Ascending aorta (tissue), 2 donors: ENCODE data around the gene SRGAP3. TPM values are rescaled to one million over a fixed set of nuclear protein-coding genes. Genes with fewer than 3 reads are reported as not detected.

Source experiments
- DNase-seq, 2 donors: peaks; one replicate each; pipeline ENCODE4 v3.0.0-alpha.2; 2019; ENCODE audit warnings: low spot score in 2 of 2
- H3K27ac ChIP-seq, 2 donors: fragments of 200-600 bp; sonication (generic); one replicate each; pipeline ENCODE4 v1.5.1; 2016 to 2017; ENCODE audit warnings: mild to moderate bottlenecking in 1 of 2
- H3K27me3 ChIP-seq: fragments of 200-600 bp; sonication (generic); one replicate; pipeline ENCODE4 v1.5.1; 2017
- H3K36me3 ChIP-seq, 2 donors: fragments of 200-600 bp; sonication (generic); one replicate each; pipeline ENCODE4 v1.5.1; 2016
- H3K4me1 ChIP-seq, 2 donors: fragments of 200-600 bp; sonication (generic); one replicate each; pipeline ENCODE4 v1.5.1; 2016 to 2017; ENCODE audit warnings: mild to moderate bottlenecking in 1 of 2
- H3K4me3 ChIP-seq, 2 donors: fragments of 200-600 bp; sonication (generic); one replicate each; pipeline ENCODE4 v1.5.1; 2016 to 2017; ENCODE audit warnings: mild to moderate bottlenecking in 1 of 2
- H3K9me3 ChIP-seq, 2 donors: fragments of 200-600 bp; sonication (generic); one replicate each; pipeline ENCODE4 v1.5.1; 2016
- intact Hi-C: fragments of 100-400 bp; cut with DNase I; formaldehyde crosslinking; loops from one replicate; pipeline ENCODE4 v1.15.1; 2023
- total RNA-seq: library from RNA; depleted of rRNA; stranded (reverse); fragments of >200 nt; gene quantifications from one replicate; pipeline ENCODE4 v1.1.0, GENCODE V29; 2016
- TF ChIP-seq, protein P1 (sequence below), 3 experiments: fragments of 200-600 bp in 2 of 3; fragments of 450-650 bp in 1 of 3; sonication (generic) in 2 of 3; IDR thresholded peaks; one replicate each; pipeline ENCODE4 v1.5.1; 2016 to 2019; ENCODE audit warnings: antibody characterized with exemption in 3 of 3, mild to moderate bottlenecking in 1 of 3, moderate library complexity in 1 of 3

The SRGAP3 gene
- total RNA-seq, 1 donor from 2014 or later: 1.6 TPM

DNA sequence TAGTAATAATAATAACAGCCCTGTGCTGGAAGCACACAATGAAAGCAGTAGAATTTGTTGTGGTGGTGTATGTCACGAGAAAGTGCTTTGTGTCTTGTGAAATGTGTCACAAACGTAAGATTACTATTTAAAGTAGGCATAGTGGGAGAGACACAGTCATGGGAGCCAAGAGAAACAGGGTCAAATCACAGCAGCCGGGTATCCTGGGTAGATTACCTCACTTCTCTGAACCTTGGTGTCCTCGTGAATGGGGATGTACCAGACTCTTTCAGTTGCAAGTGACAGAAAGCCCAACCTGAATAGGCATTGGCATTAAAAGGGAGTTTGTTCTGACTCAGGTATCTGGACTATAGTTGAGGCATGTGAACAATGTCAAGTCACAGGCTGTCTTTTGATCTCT lies 29.1 kb upstream of the SRGAP3 start:
- intact Hi-C loops: no loop called here
- H3K9me3 ChIP-seq: no peaks in the 10 kb centered on the region

DNA sequence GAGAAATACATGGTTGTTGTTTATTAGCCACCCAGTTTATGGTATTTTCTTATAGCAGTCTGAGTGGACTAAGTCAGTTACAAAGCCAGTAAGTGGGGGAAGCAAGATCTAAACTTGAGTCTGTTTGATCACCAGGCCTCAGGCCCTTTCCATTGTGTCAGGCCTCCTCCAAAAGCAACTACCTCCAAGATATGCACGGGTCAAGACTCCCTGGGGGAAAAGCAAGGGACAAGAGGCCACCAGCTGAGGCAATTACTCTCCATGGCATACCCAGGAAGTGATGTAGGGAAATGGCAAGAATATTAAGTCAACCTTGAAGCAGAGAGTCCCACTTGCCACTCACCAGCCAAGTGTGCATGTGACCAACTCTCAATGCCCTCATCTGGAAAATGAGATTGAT lies 28.6 kb upstream of the SRGAP3 start:
- intact Hi-C loops: no loop called here
- Histone ChIP-seq H3K27ac (no peak overlapping the region), H3K4me3 (no peak overlapping the region), H3K36me3 (no peaks in the 10 kb centered on the region), H3K4me1 (no peaks in the 10 kb centered on the region), H3K27me3 (no peaks in the 10 kb centered on the region), H3K9me3 (no peaks in the 10 kb centered on the region)
- no peak for DNase-seq
- TF ChIP-seq, protein P1, sequence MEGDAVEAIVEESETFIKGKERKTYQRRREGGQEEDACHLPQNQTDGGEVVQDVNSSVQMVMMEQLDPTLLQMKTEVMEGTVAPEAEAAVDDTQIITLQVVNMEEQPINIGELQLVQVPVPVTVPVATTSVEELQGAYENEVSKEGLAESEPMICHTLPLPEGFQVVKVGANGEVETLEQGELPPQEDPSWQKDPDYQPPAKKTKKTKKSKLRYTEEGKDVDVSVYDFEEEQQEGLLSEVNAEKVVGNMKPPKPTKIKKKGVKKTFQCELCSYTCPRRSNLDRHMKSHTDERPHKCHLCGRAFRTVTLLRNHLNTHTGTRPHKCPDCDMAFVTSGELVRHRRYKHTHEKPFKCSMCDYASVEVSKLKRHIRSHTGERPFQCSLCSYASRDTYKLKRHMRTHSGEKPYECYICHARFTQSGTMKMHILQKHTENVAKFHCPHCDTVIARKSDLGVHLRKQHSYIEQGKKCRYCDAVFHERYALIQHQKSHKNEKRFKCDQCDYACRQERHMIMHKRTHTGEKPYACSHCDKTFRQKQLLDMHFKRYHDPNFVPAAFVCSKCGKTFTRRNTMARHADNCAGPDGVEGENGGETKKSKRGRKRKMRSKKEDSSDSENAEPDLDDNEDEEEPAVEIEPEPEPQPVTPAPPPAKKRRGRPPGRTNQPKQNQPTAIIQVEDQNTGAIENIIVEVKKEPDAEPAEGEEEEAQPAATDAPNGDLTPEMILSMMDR (IDR thresholded peaks at IDR 0.05): no peak

More for the DNA sequence above, 29.1 kb upstream of the SRGAP3 start:
- no peak overlapping the region for H3K27ac ChIP-seq
- H3K4me3 ChIP-seq: no peak overlapping the region
- DNase-seq: no peak
- TF ChIP-seq, protein P1 (IDR thresholded peaks at IDR 0.05): no peak
- H3K27me3 ChIP-seq: no peaks in the 10 kb centered on the region
- no peaks in the 10 kb centered on the region for H3K4me1 ChIP-seq
- no peaks in the 10 kb centered on the region for H3K36me3 ChIP-seq

DNA sequence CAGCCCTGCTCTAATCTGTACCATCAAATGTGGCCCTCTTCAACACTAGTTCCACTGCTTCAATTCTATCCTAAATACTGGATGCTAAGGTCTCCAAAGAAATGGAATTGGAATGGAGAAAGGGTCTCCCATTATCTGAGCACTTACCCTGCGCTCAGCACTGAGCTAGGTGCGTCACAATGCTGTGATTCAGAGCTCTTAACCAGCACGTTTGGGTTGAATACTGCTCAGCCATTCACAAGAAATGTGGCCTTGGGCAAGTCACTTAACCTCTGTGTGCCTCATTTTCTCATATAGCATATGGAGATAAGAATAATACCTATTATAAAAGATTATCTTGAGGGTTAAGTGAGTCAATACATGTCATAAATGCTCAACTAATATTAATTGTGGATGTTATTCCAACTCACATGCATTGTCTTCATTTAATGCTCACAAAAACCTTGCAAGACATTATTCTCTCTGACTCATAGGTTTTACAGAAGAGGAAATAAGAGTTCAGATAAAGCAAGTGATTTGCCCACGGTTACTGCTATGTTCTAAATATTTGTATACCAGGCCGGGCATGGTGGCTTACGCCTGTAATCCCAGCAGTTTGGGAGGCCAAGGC lies 27.4 kb upstream of the SRGAP3 start:
- no peak overlapping the region for H3K27ac ChIP-seq

DNA sequence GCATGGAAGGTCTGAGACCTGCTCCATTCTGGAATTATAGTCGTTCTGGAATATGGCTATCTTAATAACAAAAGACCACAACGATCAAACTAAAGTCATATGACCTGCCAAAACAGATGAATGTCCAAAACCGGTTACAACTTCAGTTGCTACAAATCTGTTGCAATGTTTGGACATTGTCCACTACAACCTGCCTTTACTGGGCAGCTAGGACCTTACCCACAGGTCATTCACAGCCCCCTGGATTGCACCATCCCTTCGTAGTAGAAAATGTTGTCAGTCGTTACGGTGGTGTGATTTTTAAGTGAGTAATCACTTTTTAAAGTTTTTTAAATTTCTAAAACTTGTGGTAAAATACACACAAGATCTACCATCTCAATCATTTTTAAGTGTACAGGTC lies 22.5 kb upstream of the SRGAP3 start:
- no peak overlapping the region for H3K4me3 ChIP-seq
- no peak for DNase-seq
- no peak overlapping the region for H3K27ac ChIP-seq
- H3K4me1 ChIP-seq: no peaks in the 10 kb centered on the region
- intact Hi-C loops: no loop called here
- no peaks in the 10 kb centered on the region for H3K9me3 ChIP-seq
- TF ChIP-seq, protein P1 (IDR thresholded peaks at IDR 0.05): no peak
- no peaks in the 10 kb centered on the region for H3K27me3 ChIP-seq
- no peaks in the 10 kb centered on the region for H3K36me3 ChIP-seq

More for the DNA sequence above, 27.4 kb upstream of the SRGAP3 start:
- Histone ChIP-seq H3K9me3 (no peaks in the 10 kb centered on the region), H3K27me3 (no peaks in the 10 kb centered on the region), H3K4me1 (no peaks in the 10 kb centered on the region), H3K36me3 (no peaks in the 10 kb centered on the region), H3K4me3 (no peak overlapping the region)
- DNase-seq: no peak
- intact Hi-C loops: no loop called here
- TF ChIP-seq, protein P1 (IDR thresholded peaks at IDR 0.05): no peak

DNA sequence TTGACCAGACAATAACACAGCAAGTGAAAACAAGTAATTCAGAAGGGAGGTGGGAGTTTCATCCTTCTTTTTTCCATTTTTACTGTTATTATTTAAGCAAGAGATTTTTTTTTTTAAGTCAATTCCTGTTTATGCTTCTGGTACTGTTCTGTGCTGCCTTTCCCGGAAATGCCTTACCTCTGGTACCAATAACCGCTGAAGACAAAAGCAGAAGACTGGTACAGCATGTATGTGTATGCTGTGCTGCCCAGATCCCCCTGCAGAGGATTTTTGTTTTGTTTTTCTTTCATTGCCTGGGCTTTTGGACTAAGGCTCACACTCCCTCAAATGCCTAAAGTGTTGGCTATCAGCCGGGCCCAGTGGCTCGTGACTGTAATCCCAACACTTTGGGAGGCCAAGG lies 21.3 kb upstream of the SRGAP3 start:
- DNase-seq: no peak
- H3K9me3 ChIP-seq: no peaks in the 10 kb centered on the region
- no peaks in the 10 kb centered on the region for H3K27me3 ChIP-seq
- H3K4me1 ChIP-seq: no peaks in the 10 kb centered on the region
- H3K4me3 ChIP-seq: no peak overlapping the region
- H3K36me3 ChIP-seq: no peaks in the 10 kb centered on the region
- intact Hi-C loops: no loop called here
- H3K27ac ChIP-seq: no peak overlapping the region
- TF ChIP-seq, protein P1 (IDR thresholded peaks at IDR 0.05): no peak

DNA sequence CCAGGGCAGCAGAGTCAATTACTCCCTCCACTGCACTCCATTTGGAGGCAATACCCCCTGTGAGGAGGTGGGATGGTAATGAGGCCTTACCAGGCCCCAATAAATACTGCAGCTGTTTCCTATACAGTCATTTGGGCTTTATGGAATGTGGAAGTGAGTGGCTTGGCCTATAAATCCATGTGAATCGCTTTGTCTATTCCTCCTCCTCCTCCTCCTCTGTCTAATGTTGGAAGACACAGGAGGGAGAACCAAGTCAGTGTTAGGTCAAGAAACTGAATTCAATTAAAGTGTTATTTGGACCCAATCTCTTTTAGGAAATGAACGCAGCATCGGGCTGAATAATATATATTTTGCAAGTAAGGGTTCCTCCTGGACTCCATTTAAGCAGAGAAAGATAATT lies 17.3 kb upstream of the SRGAP3 start:
- no peak for DNase-seq
- no peaks in the 10 kb centered on the region for H3K36me3 ChIP-seq
- TF ChIP-seq, protein P1 (IDR thresholded peaks at IDR 0.05): no peak

More for the DNA sequence above, 17.3 kb upstream of the SRGAP3 start:
- Histone ChIP-seq H3K4me1 (no peaks in the 10 kb centered on the region), H3K27ac (no peak overlapping the region), H3K27me3 (no peaks in the 10 kb centered on the region), H3K4me3 (no peak overlapping the region), H3K9me3 (no peaks in the 10 kb centered on the region)
- intact Hi-C loops: no loop called here
